Measurements from ENCODE around the gene ACTR2. TPM values are rescaled to one million over a fixed set of nuclear protein-coding genes. Genes with fewer than 3 reads are reported as not detected.

ACTR2 gene
- total and polyA plus RNA-seq, 2 of the 13 experiments (the other 11 are each of a cell fraction or from before 2014, with no cell fraction given): 51.2 to 100 TPM

DNA sequence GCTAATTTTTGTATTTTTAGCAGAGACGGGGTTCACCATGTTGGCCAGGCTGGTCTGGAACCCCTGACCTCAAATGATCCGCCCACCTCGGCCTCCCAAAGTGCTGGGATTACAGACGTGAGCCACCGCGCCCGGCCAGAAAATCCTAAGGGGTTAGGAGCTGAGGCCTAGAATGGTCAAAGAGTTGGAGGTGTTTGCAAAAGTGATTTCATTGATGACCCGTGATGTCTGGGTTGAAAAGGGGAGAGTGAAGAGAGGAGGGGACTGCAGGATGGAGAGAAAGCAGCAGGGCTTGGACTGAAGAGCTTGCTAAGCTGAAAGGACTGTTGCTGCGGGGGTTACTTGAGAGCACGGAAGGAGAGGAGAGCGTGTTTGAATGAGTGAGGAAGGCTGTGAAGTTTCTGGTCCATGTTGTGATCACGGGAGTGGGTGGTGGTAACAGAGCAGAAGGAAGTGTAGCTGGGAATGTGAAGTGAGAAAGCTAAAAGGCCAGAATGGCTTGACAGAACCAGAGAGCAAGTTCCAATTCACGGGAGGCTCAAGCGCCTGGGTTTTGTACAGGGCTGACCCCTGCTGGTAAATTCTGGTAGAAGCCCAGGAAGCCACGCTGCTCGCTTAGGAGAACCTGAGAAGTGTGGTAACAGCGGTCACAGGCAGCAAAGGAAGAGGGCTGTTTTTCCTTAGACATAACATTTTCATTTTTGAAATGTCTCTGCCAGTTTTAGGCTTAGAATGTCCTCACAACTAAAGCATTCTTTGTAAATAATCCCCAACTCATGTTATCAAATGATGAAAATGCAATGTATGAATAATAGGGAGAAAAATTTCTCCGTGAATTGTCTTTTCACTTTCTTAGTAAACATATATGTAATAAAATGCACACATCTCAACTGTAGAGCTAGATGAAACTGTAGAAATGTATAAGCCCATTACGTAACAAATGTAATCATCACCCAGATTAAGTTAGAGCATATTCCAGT, 40.5 kb upstream of the ACTR2 start (continued):
- TF ChIP-seq ARID3A (IDR thresholded peaks at IDR 0.05; ENCODE audit: low read depth, low read length) (peak; percentile 54; the same call in 1 of the 2 replicates), ZSCAN9 (CRISPR knock-in tag; IDR thresholded peaks at IDR 0.05; ENCODE audit: borderline replicate concordance) (peak; percentile 40; the same call in 1 of the 2 replicates), ZBTB33 (CRISPR knock-in tag; IDR thresholded peaks at IDR 0.05) (no peak), SIX1 (CRISPR knock-in tag; IDR thresholded peaks at IDR 0.05; ENCODE audit: borderline replicate concordance) (peak; percentile 53; the same call in 1 of the 2 replicates), CENPT (CRISPR knock-in tag; IDR thresholded peaks at IDR 0.05; ENCODE audit: low read depth) (no peak), DPF2 (CRISPR knock-in tag; IDR thresholded peaks at IDR 0.05; ENCODE audit: borderline replicate concordance, low read depth) (no peak), STAG1 (CRISPR knock-in tag; IDR thresholded peaks at IDR 0.05) (peak; percentile 94), ASH2L (IDR thresholded peaks at IDR 0.05; ENCODE audit: insufficient read length, low read depth, low read length) (no peak), SOX5 (CRISPR knock-in tag; IDR thresholded peaks at IDR 0.05; ENCODE audit: borderline replicate concordance) (0 out of 2 replicates have a peak, but pooled peaks have one; percentile 13), SAP130 (CRISPR knock-in tag; IDR thresholded peaks at IDR 0.05; ENCODE audit: low read depth) (peak; percentile 78), ZNF850 (CRISPR knock-in tag; conservative IDR thresholded peaks at IDR 0.05) (0 out of 2 replicates have a peak, but pooled peaks have one; percentile 25)
- TF ChIP-seq, protein P1, sequence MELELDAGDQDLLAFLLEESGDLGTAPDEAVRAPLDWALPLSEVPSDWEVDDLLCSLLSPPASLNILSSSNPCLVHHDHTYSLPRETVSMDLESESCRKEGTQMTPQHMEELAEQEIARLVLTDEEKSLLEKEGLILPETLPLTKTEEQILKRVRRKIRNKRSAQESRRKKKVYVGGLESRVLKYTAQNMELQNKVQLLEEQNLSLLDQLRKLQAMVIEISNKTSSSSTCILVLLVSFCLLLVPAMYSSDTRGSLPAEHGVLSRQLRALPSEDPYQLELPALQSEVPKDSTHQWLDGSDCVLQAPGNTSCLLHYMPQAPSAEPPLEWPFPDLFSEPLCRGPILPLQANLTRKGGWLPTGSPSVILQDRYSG (CRISPR knock-in tag; IDR thresholded peaks at IDR 0.05): 0 out of 2 replicates have a peak, but pooled peaks have one; percentile 40
- TF ChIP-seq, protein P2, sequence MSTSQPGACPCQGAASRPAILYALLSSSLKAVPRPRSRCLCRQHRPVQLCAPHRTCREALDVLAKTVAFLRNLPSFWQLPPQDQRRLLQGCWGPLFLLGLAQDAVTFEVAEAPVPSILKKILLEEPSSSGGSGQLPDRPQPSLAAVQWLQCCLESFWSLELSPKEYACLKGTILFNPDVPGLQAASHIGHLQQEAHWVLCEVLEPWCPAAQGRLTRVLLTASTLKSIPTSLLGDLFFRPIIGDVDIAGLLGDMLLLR (CRISPR knock-in tag; IDR thresholded peaks at IDR 0.05): no peak
- TF ChIP-seq, protein P3, sequence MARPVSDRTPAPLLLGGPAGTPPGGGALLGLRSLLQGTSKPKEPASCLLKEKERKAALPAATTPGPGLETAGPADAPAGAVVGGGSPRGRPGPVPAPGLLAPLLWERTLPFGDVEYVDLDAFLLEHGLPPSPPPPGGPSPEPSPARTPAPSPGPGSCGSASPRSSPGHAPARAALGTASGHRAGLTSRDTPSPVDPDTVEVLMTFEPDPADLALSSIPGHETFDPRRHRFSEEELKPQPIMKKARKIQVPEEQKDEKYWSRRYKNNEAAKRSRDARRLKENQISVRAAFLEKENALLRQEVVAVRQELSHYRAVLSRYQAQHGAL (CRISPR knock-in tag; IDR thresholded peaks at IDR 0.05; ENCODE audit: not compliant biosample characterization): no peak
- TF ChIP-seq, protein P4, sequence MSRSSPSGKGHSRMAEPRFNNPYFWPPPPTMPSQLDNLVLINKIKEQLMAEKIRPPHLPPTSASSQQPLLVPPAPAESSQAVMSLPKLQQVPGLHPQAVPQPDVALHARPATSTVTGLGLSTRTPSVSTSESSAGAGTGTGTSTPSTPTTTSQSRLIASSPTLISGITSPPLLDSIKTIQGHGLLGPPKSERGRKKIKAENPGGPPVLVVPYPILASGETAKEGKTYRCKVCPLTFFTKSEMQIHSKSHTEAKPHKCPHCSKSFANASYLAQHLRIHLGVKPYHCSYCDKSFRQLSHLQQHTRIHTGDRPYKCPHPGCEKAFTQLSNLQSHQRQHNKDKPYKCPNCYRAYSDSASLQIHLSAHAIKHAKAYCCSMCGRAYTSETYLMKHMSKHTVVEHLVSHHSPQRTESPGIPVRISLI (CRISPR knock-in tag; IDR thresholded peaks at IDR 0.05; ENCODE audit: borderline replicate concordance): peak; percentile 18; the same call in 1 of the 2 replicates

All from HepG2 (cell line).